Stimulated activated CD4-positive, alpha-beta T cell treated with anti-CD3 and anti-CD28 coated beads, Interleukin-2, amount 100 ng/mL, for 24 hours (primary cell): Measurements from ENCODE around the gene SERPINB2.
A peak's percentile ranks its signal among the peaks of the same experiment; 100 is the strongest.
"Not testable (repeated sequence)": the region's sequence is repeated elsewhere in the genome, so short reads cannot be mapped to it uniquely, and the experiment has no call there.

ENCODE experiments used
- DNase-seq, 2 donors: peaks; one replicate each; pipeline ENCODE4 v3.0.0-alpha.2; 2020

SERPINB2 gene

DNA sequence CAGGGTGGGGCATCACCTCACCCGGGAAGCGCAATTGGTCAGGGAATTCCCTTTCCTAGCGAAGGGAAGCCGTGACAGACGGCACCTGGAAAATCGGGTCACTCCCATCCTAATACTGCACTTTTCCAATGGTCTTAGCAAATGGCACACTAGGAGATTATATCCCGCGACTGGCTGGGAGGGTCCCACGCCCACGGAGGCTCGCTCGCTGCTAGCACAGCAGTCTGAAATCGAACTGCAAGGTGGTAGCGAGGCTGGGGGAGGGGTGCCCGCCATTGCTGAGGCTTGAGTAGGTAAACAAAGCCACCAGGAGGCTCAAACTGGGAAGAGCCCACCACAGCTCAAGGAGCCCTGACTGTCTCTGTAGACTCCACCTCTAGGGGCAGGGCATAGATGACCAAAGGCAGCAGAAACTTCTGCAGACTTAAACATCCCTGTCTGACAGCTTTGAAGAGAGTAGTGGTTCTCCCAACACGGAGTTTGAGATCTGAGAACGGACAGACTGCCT lies 53.1 kb downstream of the SERPINB2 start:
- DNase-seq = not testable (repeated sequence)

DNA sequence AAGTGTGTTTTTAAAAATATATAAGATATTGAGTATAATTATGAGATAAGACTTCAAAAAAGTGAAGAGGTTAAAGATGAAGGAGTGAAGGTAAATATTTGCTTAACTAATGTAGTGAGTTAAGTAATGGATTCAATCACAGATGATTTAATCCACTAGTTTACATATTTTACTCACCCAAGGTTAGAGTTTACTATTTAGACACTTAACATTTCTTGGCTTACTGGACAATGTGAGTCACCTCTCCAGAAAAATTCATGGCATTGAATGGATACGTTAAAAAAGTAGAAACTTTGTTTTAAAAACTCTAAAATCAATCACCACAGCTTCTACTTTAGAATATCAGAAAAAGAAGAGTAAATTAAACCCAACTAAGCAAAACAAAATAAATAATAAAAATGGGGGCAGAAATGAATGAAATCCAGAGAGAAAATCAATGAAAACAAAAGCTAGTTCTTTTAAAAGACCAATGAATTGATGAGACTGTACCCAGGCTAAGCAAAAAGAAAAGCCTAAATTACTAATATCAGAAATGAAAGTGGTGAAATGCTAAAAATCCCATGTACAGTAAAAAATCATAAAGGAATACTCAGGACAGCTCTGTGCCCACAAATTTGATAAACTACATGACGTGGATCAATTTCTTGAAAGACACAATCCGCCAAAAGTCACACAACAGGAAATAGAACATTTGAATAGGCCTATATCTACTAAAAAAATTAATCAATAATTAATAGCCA lies 59.7 kb downstream of the SERPINB2 start:
- no peak for DNase-seq

DNA sequence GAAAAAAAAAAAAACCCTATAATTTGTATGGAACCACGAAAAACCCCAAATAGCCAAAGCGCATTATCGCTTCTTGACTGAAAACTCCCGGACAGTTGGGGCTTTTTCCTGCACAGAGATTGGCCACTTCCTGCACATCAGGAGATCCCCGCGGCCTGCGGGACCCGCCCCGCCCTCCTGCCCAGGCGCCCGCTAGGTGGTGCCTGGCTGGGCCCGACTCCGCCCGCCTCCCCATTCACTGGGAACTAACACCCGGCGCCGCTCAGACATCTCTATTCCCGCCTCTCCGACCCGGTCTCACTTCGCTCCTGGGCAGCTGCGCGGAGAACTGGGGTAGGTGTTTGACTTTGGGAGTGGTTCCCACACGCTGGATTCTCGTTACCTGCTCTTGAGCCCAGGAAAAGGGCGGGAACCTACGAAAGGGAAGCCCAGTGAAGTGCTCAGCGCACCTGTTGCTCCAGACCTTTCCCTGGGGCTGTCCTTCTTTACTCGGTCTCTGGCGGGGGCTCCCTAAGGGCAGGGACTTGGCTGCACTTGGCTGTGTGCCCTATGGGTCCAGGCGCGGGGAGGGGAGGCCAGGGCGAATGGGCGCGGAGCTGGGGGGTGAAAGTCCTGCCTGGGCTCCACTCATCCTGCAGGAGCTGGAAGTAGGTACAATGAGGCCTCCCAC lies 61.7 kb downstream of the SERPINB2 start, which contains the start of gene HMSD:
Gene HMSD (plus strand): TSS at position 234 of the 670 bp plus-strand sequence. CDS start 4,155 bp downstream, outside the sequence.
- peak; percentile 67 to 76 for DNase-seq

DNA sequence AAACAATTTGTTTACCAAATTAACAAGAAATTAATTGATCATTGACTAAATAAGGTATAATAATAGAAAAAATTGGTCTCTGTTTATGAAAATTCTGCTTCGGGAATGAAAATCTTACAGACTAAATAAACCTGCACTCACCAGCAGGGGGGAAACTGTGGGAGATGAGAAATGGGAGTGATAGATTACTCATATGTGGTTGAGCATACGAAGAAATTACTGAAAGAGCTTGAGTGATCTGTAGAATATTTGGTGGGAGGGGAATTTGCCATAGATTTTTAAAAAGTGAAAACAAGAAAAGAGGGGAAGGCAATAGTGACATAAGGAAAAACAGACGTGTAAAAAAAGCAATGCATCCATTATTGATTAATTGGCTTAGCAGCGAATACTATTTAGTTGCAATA lies 63.8 kb downstream of the SERPINB2 start:
- peak; percentile 17 to 51 for DNase-seq
